Subcutaneous abdominal adipose tissue (tissue), 5 donors: Measurements from ENCODE around the gene TMEM51.

Experiments used
- H3K27ac ChIP-seq: one replicate; pipeline ENCODE4 v1.7.0; 2013; ENCODE audit warnings: low read depth, mild to moderate bottlenecking, inconsistent platforms, low read length, moderate library complexity
- H3K27me3 ChIP-seq, 5 donors: one replicate each; pipeline ENCODE4 v1.7.0; 2013; ENCODE audit warnings: low read length in 5 of 5, inconsistent platforms in 1 of 5; ENCODE audit not compliant: control insufficient read depth in 5 of 5, insufficient read depth in 4 of 5
- H3K36me3 ChIP-seq, 5 donors: one replicate each; pipeline ENCODE4 v1.7.0; 2013; ENCODE audit warnings: low read length in 5 of 5; ENCODE audit not compliant: control insufficient read depth in 5 of 5, insufficient read depth in 5 of 5
- H3K4me1 ChIP-seq, 5 donors: one replicate each; pipeline ENCODE4 v1.7.0; 2013; ENCODE audit warnings: low read length in 5 of 5, mild to moderate bottlenecking in 3 of 5, moderate library complexity in 1 of 5; ENCODE audit not compliant: control insufficient read depth in 5 of 5, insufficient read depth in 5 of 5
- H3K4me3 ChIP-seq, 5 donors: one replicate each; pipeline ENCODE4 v1.7.0; 2013; ENCODE audit warnings: low read length in 5 of 5, low read depth in 1 of 5
- H3K9ac ChIP-seq, 5 donors: one replicate each; pipeline ENCODE4 v1.7.0; 2013; ENCODE audit warnings: low read length in 5 of 5, mild to moderate bottlenecking in 4 of 5, moderate library complexity in 3 of 5
- H3K9me3 ChIP-seq, 5 donors: one replicate each; pipeline ENCODE4 v1.7.0; 2013; ENCODE audit warnings: low read length in 5 of 5; ENCODE audit not compliant: control insufficient read depth in 5 of 5
- donor health status: healthy.
- donor health status: healthy.
- donor health status: healthy.
- donor health status: healthy.
- donor health status: healthy.

The TMEM51 gene

GRCh38 chr1:15220825-15221431 is 67.4 kb downstream of the TMEM51 start:
- H3K4me1 ChIP-seq, result peaks cover 0 to 15% (median 10%) of the 10 kb centered on the region in 5 donors
- H3K27me3 ChIP-seq, result peaks cover 0 to 4% (median 0%) of the 10 kb centered on the region in 5 donors
- H3K27ac ChIP-seq, result no peak overlapping the region
- H3K9me3 ChIP-seq, result no peaks in the 10 kb centered on the region
- H3K36me3 ChIP-seq, result no peaks in the 10 kb centered on the region
- H3K9ac ChIP-seq, result no peak overlapping the region
- no peak overlapping the region for H3K4me3 ChIP-seq

GRCh38 chr1:15222653-15223303 is 69.2 kb downstream of the TMEM51 start:
- Histone ChIP-seq H3K27me3 (peaks cover 0 to 4% (median 0%) of the 10 kb centered on the region in 5 donors), H3K36me3 (no peaks in the 10 kb centered on the region), H3K4me1 (peaks cover 0 to 20% (median 10%) of the 10 kb centered on the region in 5 donors), H3K27ac (no peak overlapping the region), H3K4me3 (no peak overlapping the region), H3K9me3 (no peaks in the 10 kb centered on the region), H3K9ac (no peak overlapping the region)

- Histone ChIP-seq H3K4me3 (no peak overlapping the region), H3K27me3 (peaks cover 0 to 4% (median 0%) of the 10 kb centered on the region in 5 donors), H3K27ac (no peak overlapping the region), H3K4me1 (peaks cover 0 to 20% (median 7%) of the 10 kb centered on the region in 5 donors), H3K9ac (no peak overlapping the region), H3K36me3 (no peaks in the 10 kb centered on the region), H3K9me3 (no peaks in the 10 kb centered on the region)
Measured at GRCh38 chr1:15224259-15224869, 70.8 kb downstream of the TMEM51 start.

- H3K9me3 ChIP-seq, result no peaks in the 10 kb centered on the region
- no peak overlapping the region for H3K27ac ChIP-seq
- H3K4me1 ChIP-seq, result peaks cover 0 to 20% (median 7%) of the 10 kb centered on the region in 5 donors
- H3K27me3 ChIP-seq, result peaks cover 0 to 4% (median 0%) of the 10 kb centered on the region in 5 donors
- H3K36me3 ChIP-seq, result no peaks in the 10 kb centered on the region
- H3K4me3 ChIP-seq, result no peak overlapping the region
- no peak overlapping the region for H3K9ac ChIP-seq
Measured at GRCh38 chr1:15224974-15225373, 71.4 kb downstream of the TMEM51 start.

- H3K9ac ChIP-seq, result no peak overlapping the region
- no peaks in the 10 kb centered on the region for H3K9me3 ChIP-seq
- H3K27me3 ChIP-seq, result peaks cover 0 to 4% (median 0%) of the 10 kb centered on the region in 5 donors
- peaks cover 0 to 20% (median 7%) of the 10 kb centered on the region in 5 donors for H3K4me1 ChIP-seq
- no peak overlapping the region for H3K4me3 ChIP-seq
- no peaks in the 10 kb centered on the region for H3K36me3 ChIP-seq
- H3K27ac ChIP-seq, result no peak overlapping the region
Measured at GRCh38 chr1:15225461-15225860, 71.9 kb downstream of the TMEM51 start.

- Histone ChIP-seq H3K36me3 (no peaks in the 10 kb centered on the region), H3K4me3 (no peak overlapping the region), H3K9ac (no peak overlapping the region), H3K27me3 (peaks cover 0 to 4% (median 0%) of the 10 kb centered on the region in 5 donors), H3K27ac (no peak overlapping the region), H3K9me3 (no peaks in the 10 kb centered on the region), H3K4me1 (peaks cover 0 to 20% (median 7%) of the 10 kb centered on the region in 5 donors)
Measured at GRCh38 chr1:15226388-15227255, 73.1 kb downstream of the TMEM51 start.

- Histone ChIP-seq H3K27ac (no peak overlapping the region), H3K27me3 (no peaks in the 10 kb centered on the region), H3K4me1 (peaks cover 0 to 10% (median 1%) of the 10 kb centered on the region in 5 donors), H3K9me3 (no peaks in the 10 kb centered on the region), H3K36me3 (no peaks in the 10 kb centered on the region), H3K9ac (no peak overlapping the region), H3K4me3 (no peak overlapping the region)
Measured at GRCh38 chr1:15229707-15230131, 76.2 kb downstream of the TMEM51 start.

GRCh38 chr1:15231714-15232201 is 78.2 kb downstream of the TMEM51 start:
- peaks cover 0 to under 1% (median 0%) of the 10 kb centered on the region in 5 donors for H3K4me1 ChIP-seq
- no peaks in the 10 kb centered on the region for H3K36me3 ChIP-seq
- H3K27me3 ChIP-seq, result peaks cover 0 to 5% (median 0%) of the 10 kb centered on the region in 5 donors
- H3K4me3 ChIP-seq, result no peak overlapping the region
- H3K27ac ChIP-seq, result no peak overlapping the region
- H3K9me3 ChIP-seq, result no peaks in the 10 kb centered on the region
- no peak overlapping the region for H3K9ac ChIP-seq

- Histone ChIP-seq H3K36me3 (no peaks in the 10 kb centered on the region), H3K27me3 (peaks cover 2 to 5% (median 3%) of the 10 kb centered on the region in 5 donors), H3K9ac (no peak overlapping the region), H3K4me3 (no peak overlapping the region), H3K27ac (no peak overlapping the region), H3K9me3 (no peaks in the 10 kb centered on the region), H3K4me1 (no peaks in the 10 kb centered on the region)
Measured at GRCh38 chr1:15233689-15234088, 80.1 kb downstream of the TMEM51 start.
